Loucy (cell line): ENCODE results near the gene COL12A1.

Source experiments
- CTCF ChIP-seq: fragments of 200-600 bp; sonication (generic); conservative IDR thresholded peaks from 2 replicates; pipeline ENCODE4 v1.5.1; 2014; ENCODE audit warnings: mild to moderate bottlenecking, antibody characterized with exemption, low read length
- EZH2phosphoT487 ChIP-seq: fragments of 200-600 bp; IDR thresholded peaks from 2 replicates; pipeline ENCODE4 v1.6.1; 2018; ENCODE audit warnings: antibody characterized with exemption, mild to moderate bottlenecking, moderate library complexity, borderline replicate concordance

DNA sequence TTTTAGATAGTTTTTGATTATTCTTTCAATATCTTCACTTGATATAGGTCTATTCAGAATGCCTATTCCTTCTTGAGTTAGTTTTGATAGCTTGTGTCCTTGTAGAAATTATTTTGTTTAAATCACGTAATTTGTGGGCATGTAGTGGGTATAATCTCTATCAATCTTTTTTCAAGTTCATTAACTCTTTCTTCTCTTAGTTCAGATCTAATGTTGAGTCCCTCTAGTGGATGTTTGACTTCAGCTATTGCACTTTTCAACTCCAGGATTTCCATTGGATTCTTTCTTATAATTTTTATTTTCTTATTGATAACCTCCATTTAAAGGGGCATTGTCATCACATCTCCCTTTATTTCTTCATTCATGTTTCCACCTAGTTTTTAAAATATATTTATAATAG, 135.6 kb downstream of the COL12A1 start:
- TF ChIP-seq CTCF = no peak
- no peak for TF ChIP-seq EZH2phosphoT487
